Measurements from ENCODE around the gene HYDIN. TPM values are rescaled to one million over a fixed set of nuclear protein-coding genes. Genes with fewer than 3 reads are reported as not detected.

HYDIN gene
- total and polyA plus RNA-seq, 4 donors: 14.6 to 29.6 (median 16.2) TPM

- Histone ChIP-seq H3K27ac (ENCODE audit: low read depth, low read length) (no peak overlapping the region), H3K36me3 (ENCODE audit: control insufficient read depth, insufficient read depth, low read length) (peaks cover 40% of the 10 kb centered on the region), H3K4me3 (ENCODE audit: low read depth, low read length) (no peak overlapping the region), H3K4me1 (ENCODE audit: control insufficient read depth, insufficient read depth, low read length) (peaks cover 5% of the 10 kb centered on the region), H3K9me3 (ENCODE audit: control insufficient read depth, insufficient read depth, low read length) (no peaks in the 10 kb centered on the region), H3K27me3 (ENCODE audit: control insufficient read depth, insufficient read depth, low read length) (no peaks in the 10 kb centered on the region)
- peak in 1 of 6 donors; percentile 47 for DNase-seq (ENCODE audit: low read depth in 4 of 6, low spot score in 6 of 6)
- 92% methylated on average over 9 of the region's 18 CpGs for WGBS (ENCODE audit: insufficient coverage)
Measured at GRCh38 chr16:70788668-70789594, 441.6 kb downstream of the HYDIN start.

- H3K9me3 ChIP-seq (ENCODE audit: control insufficient read depth, insufficient read depth, low read length): no peaks in the 10 kb centered on the region
- H3K4me3 ChIP-seq (ENCODE audit: low read depth, low read length): no peak overlapping the region
- no peak for DNase-seq (ENCODE audit: low read depth in 4 of 6, low spot score in 6 of 6)
- WGBS (ENCODE audit: insufficient coverage): 91% methylated on average over 19 of the region's 19 CpGs
- H3K36me3 ChIP-seq (ENCODE audit: control insufficient read depth, insufficient read depth, low read length): peaks cover 66% of the 10 kb centered on the region
- no peak overlapping the region for H3K27ac ChIP-seq (ENCODE audit: low read depth, low read length)
- peaks cover 5% of the 10 kb centered on the region for H3K4me1 ChIP-seq (ENCODE audit: control insufficient read depth, insufficient read depth, low read length)
- no peaks in the 10 kb centered on the region for H3K27me3 ChIP-seq (ENCODE audit: control insufficient read depth, insufficient read depth, low read length)
Measured at GRCh38 chr16:70786020-70786755, 444.3 kb downstream of the HYDIN start.

- Histone ChIP-seq H3K9me3 (ENCODE audit: control insufficient read depth, insufficient read depth, low read length) (no peaks in the 10 kb centered on the region), H3K4me3 (ENCODE audit: low read depth, low read length) (no peak overlapping the region), H3K27me3 (ENCODE audit: control insufficient read depth, insufficient read depth, low read length) (no peaks in the 10 kb centered on the region), H3K4me1 (ENCODE audit: control insufficient read depth, insufficient read depth, low read length) (peaks cover 5% of the 10 kb centered on the region), H3K27ac (ENCODE audit: low read depth, low read length) (no peak overlapping the region), H3K36me3 (ENCODE audit: control insufficient read depth, insufficient read depth, low read length) (peaks cover 77% of the 10 kb centered on the region)
- no peak for DNase-seq (ENCODE audit: low read depth in 4 of 6, low spot score in 6 of 6)
- WGBS (ENCODE audit: insufficient coverage): 95% methylated on average over 17 of the region's 21 CpGs
Measured at GRCh38 chr16:70784692-70785555, 445.6 kb downstream of the HYDIN start.

- WGBS (ENCODE audit: insufficient coverage): 93% methylated on average over 3 of the region's 3 CpGs
- DNase-seq (ENCODE audit: low read depth in 4 of 6, low spot score in 6 of 6): no peak
- Histone ChIP-seq H3K4me3 (ENCODE audit: low read depth, low read length) (no peak overlapping the region), H3K36me3 (ENCODE audit: control insufficient read depth, insufficient read depth, low read length) (peaks cover 82% of the 10 kb centered on the region), H3K4me1 (ENCODE audit: control insufficient read depth, insufficient read depth, low read length) (peaks cover 2% of the 10 kb centered on the region), H3K27me3 (ENCODE audit: control insufficient read depth, insufficient read depth, low read length) (no peaks in the 10 kb centered on the region), H3K27ac (ENCODE audit: low read depth, low read length) (no peak overlapping the region), H3K9me3 (ENCODE audit: control insufficient read depth, insufficient read depth, low read length) (no peaks in the 10 kb centered on the region)
Measured at GRCh38 chr16:70782237-70782636, 448.3 kb downstream of the HYDIN start.

- peaks cover 79% of the 10 kb centered on the region for H3K36me3 ChIP-seq (ENCODE audit: control insufficient read depth, insufficient read depth, low read length)
- H3K27me3 ChIP-seq (ENCODE audit: control insufficient read depth, insufficient read depth, low read length): no peaks in the 10 kb centered on the region
- H3K4me1 ChIP-seq (ENCODE audit: control insufficient read depth, insufficient read depth, low read length): peaks cover 2% of the 10 kb centered on the region
- no peak overlapping the region for H3K4me3 ChIP-seq (ENCODE audit: low read depth, low read length)
- 97% methylated on average over 14 of the region's 14 CpGs for WGBS (ENCODE audit: insufficient coverage)
- no peaks in the 10 kb centered on the region for H3K9me3 ChIP-seq (ENCODE audit: control insufficient read depth, insufficient read depth, low read length)
- no peak overlapping the region for H3K27ac ChIP-seq (ENCODE audit: low read depth, low read length)
- DNase-seq (ENCODE audit: low read depth in 4 of 6, low spot score in 6 of 6): no peak
Measured at GRCh38 chr16:70781800-70782199, 448.7 kb downstream of the HYDIN start.

- Histone ChIP-seq H3K9me3 (ENCODE audit: control insufficient read depth, insufficient read depth, low read length) (no peaks in the 10 kb centered on the region), H3K36me3 (ENCODE audit: control insufficient read depth, insufficient read depth, low read length) (peaks cover 68% of the 10 kb centered on the region), H3K4me1 (ENCODE audit: control insufficient read depth, insufficient read depth, low read length) (no peaks in the 10 kb centered on the region), H3K4me3 (ENCODE audit: low read depth, low read length) (no peak overlapping the region), H3K27ac (ENCODE audit: low read depth, low read length) (no peak overlapping the region), H3K27me3 (ENCODE audit: control insufficient read depth, insufficient read depth, low read length) (no peaks in the 10 kb centered on the region)
- WGBS (ENCODE audit: insufficient coverage): 97% methylated on average over 10 of the region's 10 CpGs
- no peak for DNase-seq (ENCODE audit: low read depth in 4 of 6, low spot score in 6 of 6)
Measured at GRCh38 chr16:70780546-70780945, 450.0 kb downstream of the HYDIN start.

GRCh38 chr16:70779361-70779760 is 451.2 kb downstream of the HYDIN start:
- Histone ChIP-seq H3K9me3 (ENCODE audit: control insufficient read depth, insufficient read depth, low read length) (no peaks in the 10 kb centered on the region), H3K36me3 (ENCODE audit: control insufficient read depth, insufficient read depth, low read length) (peaks cover 62% of the 10 kb centered on the region), H3K4me1 (ENCODE audit: control insufficient read depth, insufficient read depth, low read length) (no peaks in the 10 kb centered on the region), H3K4me3 (ENCODE audit: low read depth, low read length) (no peak overlapping the region), H3K27me3 (ENCODE audit: control insufficient read depth, insufficient read depth, low read length) (no peaks in the 10 kb centered on the region), H3K27ac (ENCODE audit: low read depth, low read length) (no peak overlapping the region)
- no peak for DNase-seq (ENCODE audit: low read depth in 4 of 6, low spot score in 6 of 6)
- WGBS (ENCODE audit: insufficient coverage): 100% methylated on average over 1 of the region's 1 CpG

- Histone ChIP-seq H3K4me3 (ENCODE audit: low read depth, low read length) (no peak overlapping the region), H3K4me1 (ENCODE audit: control insufficient read depth, insufficient read depth, low read length) (no peaks in the 10 kb centered on the region), H3K27me3 (ENCODE audit: control insufficient read depth, insufficient read depth, low read length) (no peaks in the 10 kb centered on the region), H3K27ac (ENCODE audit: low read depth, low read length) (no peak overlapping the region), H3K36me3 (ENCODE audit: control insufficient read depth, insufficient read depth, low read length) (peaks cover 60% of the 10 kb centered on the region), H3K9me3 (ENCODE audit: control insufficient read depth, insufficient read depth, low read length) (no peaks in the 10 kb centered on the region)
- 55% methylated on average over 8 of the region's 8 CpGs for WGBS (ENCODE audit: insufficient coverage)
- peak in 2 of 6 donors; percentile 26 to 69 for DNase-seq (ENCODE audit: low read depth in 4 of 6, low spot score in 6 of 6)
Measured at GRCh38 chr16:70778901-70779309, 451.6 kb downstream of the HYDIN start.

- Histone ChIP-seq H3K27ac (ENCODE audit: low read depth, low read length) (no peak overlapping the region), H3K4me1 (ENCODE audit: control insufficient read depth, insufficient read depth, low read length) (no peaks in the 10 kb centered on the region), H3K36me3 (ENCODE audit: control insufficient read depth, insufficient read depth, low read length) (peaks cover 51% of the 10 kb centered on the region), H3K27me3 (ENCODE audit: control insufficient read depth, insufficient read depth, low read length) (no peaks in the 10 kb centered on the region), H3K9me3 (ENCODE audit: control insufficient read depth, insufficient read depth, low read length) (no peaks in the 10 kb centered on the region), H3K4me3 (ENCODE audit: low read depth, low read length) (no peak overlapping the region)
- DNase-seq (ENCODE audit: low read depth in 4 of 6, low spot score in 6 of 6): peak in 1 of 6 donors; percentile 67
- 85% methylated on average over 2 of the region's 8 CpGs for WGBS (ENCODE audit: insufficient coverage)
Measured at GRCh38 chr16:70777973-70778406, 452.5 kb downstream of the HYDIN start.
